Activated T-helper 17 cell treated with anti-CD3 and anti-CD28 coated beads, Interleukin-2, amount 50 U/mL, for 72 hours (primary cell): ENCODE data around the gene ARMC7. TPM values are rescaled to one million over a fixed set of nuclear protein-coding genes. Genes with fewer than 3 reads are reported as not detected.

Source experiments
- ATAC-seq: fragments of 150-1000 bp; cut with Tn5 transposase; replicated peaks from 2 replicates; pipeline ENCODE4 v1.10.0; 2021; ENCODE audit warnings: mild to moderate bottlenecking, moderate library complexity
- H3K27ac Mint-ChIP-seq: one replicate; pipeline ENCODE4 v1.8.0; 2022; ENCODE audit warnings: mixed read lengths
- H3K27me3 Mint-ChIP-seq: one replicate; pipeline ENCODE4 v1.8.0; 2022; ENCODE audit warnings: mixed read lengths
- H3K36me3 Mint-ChIP-seq: one replicate; pipeline ENCODE4 v1.8.0; 2022; ENCODE audit warnings: low read depth, mild to moderate bottlenecking, mixed read lengths
- H3K4me1 Mint-ChIP-seq: one replicate; pipeline ENCODE4 v1.8.0; 2022; ENCODE audit warnings: mixed read lengths
- H3K4me3 Mint-ChIP-seq: one replicate; pipeline ENCODE4 v1.8.0; 2022; ENCODE audit warnings: mild to moderate bottlenecking, mixed read lengths
- H3K9me3 Mint-ChIP-seq: one replicate; pipeline ENCODE4 v1.8.0; 2022; ENCODE audit warnings: mixed read lengths
- total RNA-seq, 2 donors: library from RNA; stranded (reverse); gene quantifications; one replicate each; pipeline ENCODE4 v1.2.3, GENCODE V29; 2022

The ARMC7 gene
- total RNA-seq, 2 donors from 2014 or later = 10.3 to 14.5 TPM

GRCh38 chr17:75086496-75087181, 23.1 kb upstream of the ARMC7 start:
- Mint-ChIP-seq H3K9me3 (no peaks in the 10 kb centered on the region), H3K4me3 (peak overlapping the region; percentile 48), H3K36me3 (no peaks in the 10 kb centered on the region), H3K27ac (peak overlapping the region; percentile 4), H3K27me3 (no peaks in the 10 kb centered on the region), H3K4me1 (peaks cover 7% of the 10 kb centered on the region)
- no peak for ATAC-seq

GRCh38 chr17:75087182-75087557, 22.6 kb upstream of the ARMC7 start:
- Mint-ChIP-seq H3K4me3 (peak overlapping the region; percentile 48), H3K4me1 (peaks cover 12% of the 10 kb centered on the region), H3K27ac (no peak overlapping the region), H3K36me3 (no peaks in the 10 kb centered on the region), H3K9me3 (no peaks in the 10 kb centered on the region), H3K27me3 (no peaks in the 10 kb centered on the region)
- ATAC-seq = peak; percentile 1

GRCh38 chr17:75087558-75088453, 22.0 kb upstream of the ARMC7 start, which contains the start of gene SLC16A5:
SLC16A5 (plus strand) TSS chr17:75087954; CDS start chr17:75093637, 5,683 bp downstream.
- no peaks in the 10 kb centered on the region for H3K36me3 Mint-ChIP-seq
- no peaks in the 10 kb centered on the region for H3K27me3 Mint-ChIP-seq
- H3K4me1 Mint-ChIP-seq = peaks cover 18% of the 10 kb centered on the region
- peak; percentile 81 for ATAC-seq
- no peaks in the 10 kb centered on the region for H3K9me3 Mint-ChIP-seq
- H3K27ac Mint-ChIP-seq = peak within 1 kb of the TSS; percentile 75
- peak within 1 kb of the TSS; percentile 48 for H3K4me3 Mint-ChIP-seq

- H3K4me3 Mint-ChIP-seq = peak overlapping the region; percentile 48
- H3K27me3 Mint-ChIP-seq = no peaks in the 10 kb centered on the region
- H3K9me3 Mint-ChIP-seq = no peaks in the 10 kb centered on the region
- peak overlapping the region; percentile 75 for H3K27ac Mint-ChIP-seq
- ATAC-seq = peak; percentile 56
- H3K36me3 Mint-ChIP-seq = no peaks in the 10 kb centered on the region
- peaks cover 18% of the 10 kb centered on the region for H3K4me1 Mint-ChIP-seq
Observed at GRCh38 chr17:75088465-75089417, 21.0 kb upstream of the ARMC7 start.

- H3K4me3 Mint-ChIP-seq = no peak overlapping the region
- H3K9me3 Mint-ChIP-seq = no peaks in the 10 kb centered on the region
- H3K4me1 Mint-ChIP-seq = peaks cover 12% of the 10 kb centered on the region
- ATAC-seq = no peak
- H3K27me3 Mint-ChIP-seq = no peaks in the 10 kb centered on the region
- no peaks in the 10 kb centered on the region for H3K36me3 Mint-ChIP-seq
- peak overlapping the region; percentile 77 for H3K27ac Mint-ChIP-seq
Observed at GRCh38 chr17:75090871-75091854, 18.6 kb upstream of the ARMC7 start.

- Mint-ChIP-seq H3K4me1 (peaks cover 12% of the 10 kb centered on the region), H3K36me3 (no peaks in the 10 kb centered on the region), H3K9me3 (no peaks in the 10 kb centered on the region), H3K27me3 (no peaks in the 10 kb centered on the region), H3K4me3 (no peak overlapping the region), H3K27ac (peak overlapping the region; percentile 56)
- no peak for ATAC-seq
Observed at GRCh38 chr17:75091855-75092327, 17.9 kb upstream of the ARMC7 start.

GRCh38 chr17:75093548-75094158, 16.1 kb upstream of the ARMC7 start:
- ATAC-seq = no peak
- Mint-ChIP-seq H3K27me3 (no peaks in the 10 kb centered on the region), H3K27ac (no peak overlapping the region), H3K36me3 (peaks cover 3% of the 10 kb centered on the region), H3K4me3 (no peak overlapping the region), H3K9me3 (no peaks in the 10 kb centered on the region), H3K4me1 (peaks cover 12% of the 10 kb centered on the region)

- H3K27ac Mint-ChIP-seq = no peak overlapping the region
- H3K4me1 Mint-ChIP-seq = peaks cover 12% of the 10 kb centered on the region
- no peaks in the 10 kb centered on the region for H3K27me3 Mint-ChIP-seq
- no peaks in the 10 kb centered on the region for H3K9me3 Mint-ChIP-seq
- no peak for ATAC-seq
- peaks cover 6% of the 10 kb centered on the region for H3K36me3 Mint-ChIP-seq
- H3K4me3 Mint-ChIP-seq = no peak overlapping the region
Observed at GRCh38 chr17:75094871-75095399, 14.8 kb upstream of the ARMC7 start.

DNA sequence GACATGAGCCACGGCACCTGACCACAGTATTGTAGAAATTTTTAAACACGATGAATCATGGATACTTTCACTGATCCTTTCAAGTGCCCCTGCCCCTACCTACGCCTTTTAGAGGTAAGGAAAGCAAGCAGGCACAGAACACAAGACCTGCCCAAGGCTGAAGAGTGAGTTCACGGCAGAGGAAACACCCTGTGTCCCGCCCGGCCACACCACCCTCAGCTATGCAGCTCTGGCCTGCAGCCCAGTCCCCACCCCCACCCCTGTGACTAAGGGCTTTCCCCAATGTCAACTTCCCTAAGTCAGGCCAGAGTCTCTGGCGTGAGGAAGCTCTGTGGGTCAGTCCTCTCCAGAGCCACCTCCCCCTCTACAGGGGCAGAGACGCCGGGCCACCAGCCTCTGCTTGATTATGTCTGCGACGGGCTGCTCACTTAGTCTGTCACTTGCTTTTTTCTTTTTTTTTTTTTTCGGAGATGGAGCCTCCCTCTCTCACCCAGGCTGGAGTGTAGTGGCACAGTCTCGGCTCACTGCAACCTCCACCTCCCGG, 13.6 kb upstream of the ARMC7 start:
- Mint-ChIP-seq H3K9me3 (no peaks in the 10 kb centered on the region), H3K27me3 (no peaks in the 10 kb centered on the region), H3K4me1 (peaks cover 12% of the 10 kb centered on the region), H3K27ac (no peak overlapping the region), H3K36me3 (peaks cover 6% of the 10 kb centered on the region), H3K4me3 (no peak overlapping the region)
- ATAC-seq = peak; percentile 38

- Mint-ChIP-seq H3K4me3 (no peak overlapping the region), H3K27me3 (no peaks in the 10 kb centered on the region), H3K27ac (no peak overlapping the region), H3K36me3 (peaks cover 6% of the 10 kb centered on the region), H3K9me3 (no peaks in the 10 kb centered on the region), H3K4me1 (no peaks in the 10 kb centered on the region)
- no peak for ATAC-seq
Observed at GRCh38 chr17:75097865-75098264, 11.9 kb upstream of the ARMC7 start.

GRCh38 chr17:75098861-75099260, 10.9 kb upstream of the ARMC7 start:
- Mint-ChIP-seq H3K36me3 (peaks cover 6% of the 10 kb centered on the region), H3K4me1 (no peaks in the 10 kb centered on the region), H3K27ac (peak overlapping the region; percentile 60), H3K9me3 (no peaks in the 10 kb centered on the region), H3K27me3 (no peaks in the 10 kb centered on the region), H3K4me3 (no peak overlapping the region)
- no peak for ATAC-seq

GRCh38 chr17:75099881-75100595, 9.7 kb upstream of the ARMC7 start:
- Mint-ChIP-seq H3K4me1 (no peaks in the 10 kb centered on the region), H3K36me3 (peaks cover 6% of the 10 kb centered on the region), H3K27ac (no peak overlapping the region), H3K27me3 (no peaks in the 10 kb centered on the region), H3K9me3 (no peaks in the 10 kb centered on the region), H3K4me3 (no peak overlapping the region)
- no peak for ATAC-seq
